Neuron (in vitro differentiated cells): ENCODE results near the gene CDH16.
"Not testable (repeated sequence)": the region's sequence is repeated elsewhere in the genome, so short reads cannot be mapped to it uniquely, and the experiment has no call there.

Experiments
- H2AFZ ChIP-seq: one replicate; pipeline ENCODE4 v1.6.1; 2013; ENCODE audit warnings: low read depth, mild to moderate bottlenecking, inconsistent platforms, low read length, moderate library complexity
- H3K27me3 ChIP-seq: one replicate; pipeline ENCODE4 v1.6.1; 2013; ENCODE audit warnings: low read length; ENCODE audit not compliant: insufficient read depth
- H3K36me3 ChIP-seq: one replicate; pipeline ENCODE4 v1.6.1; 2013; ENCODE audit warnings: low read length; ENCODE audit not compliant: insufficient read depth
- H3K4me1 ChIP-seq: one replicate; pipeline ENCODE4 v1.6.1; 2013; ENCODE audit warnings: low read length; ENCODE audit not compliant: insufficient read depth
- H3K4me3 ChIP-seq: 2 replicates; pipeline ENCODE4 v1.5.1; 2013; ENCODE audit warnings: mild to moderate bottlenecking, low read length, moderate library complexity
- H3K9me3 ChIP-seq: one replicate; pipeline ENCODE4 v1.6.1; 2013; ENCODE audit warnings: low read length

The CDH16 gene

DNA sequence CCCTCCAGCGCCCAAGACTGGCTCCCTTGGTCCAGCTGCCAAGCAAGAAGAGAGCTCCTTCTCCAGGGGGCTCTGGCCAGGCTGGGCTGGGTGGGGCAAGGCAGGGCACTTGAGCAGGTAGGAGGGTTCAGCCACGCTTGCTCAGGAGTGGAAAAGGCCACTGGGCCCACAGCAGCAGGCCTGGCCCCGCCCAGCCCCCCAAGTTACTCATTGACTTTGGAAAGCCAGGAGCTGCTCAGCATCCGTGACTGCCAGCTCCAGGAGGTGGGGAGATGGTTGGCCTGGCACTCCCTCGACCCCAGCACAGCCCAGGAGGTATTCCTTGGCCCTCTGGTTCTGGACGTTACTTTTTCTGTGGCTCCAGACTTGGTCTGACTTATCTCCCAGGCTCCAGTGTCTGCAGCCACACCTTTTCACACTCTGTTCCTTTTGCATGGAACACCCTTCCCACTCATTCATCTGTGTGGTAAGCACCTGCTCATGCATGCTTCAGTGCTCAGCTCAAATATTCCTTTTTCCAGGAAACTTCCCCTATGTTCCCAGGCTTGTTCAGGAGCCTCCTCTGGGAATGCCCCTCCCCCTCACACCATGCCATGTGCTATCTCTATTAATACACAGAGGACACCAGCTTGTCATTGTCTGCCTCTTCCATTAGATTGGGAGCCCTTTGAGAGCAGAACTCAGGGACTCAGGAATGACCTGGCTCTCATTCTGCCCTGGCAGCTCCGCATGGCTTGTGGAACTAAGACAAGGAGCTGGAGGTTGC, at the start of gene CDH16:
Gene CDH16 (minus strand): TSS at position 83 of the 766 bp plus-strand sequence. CDS start 820 bp downstream, outside the sequence.
- no peak within 1 kb of the TSS for H3K4me3 ChIP-seq
- H3K27me3 ChIP-seq, result peaks cover 14% of the 10 kb centered on the region
- H3K36me3 ChIP-seq, result no peaks in the 10 kb centered on the region
- H3K9me3 ChIP-seq, result no peaks in the 10 kb centered on the region
- no peak within 1 kb of the TSS for H2AFZ ChIP-seq
- H3K4me1 ChIP-seq, result peaks cover 15% of the 10 kb centered on the region

DNA sequence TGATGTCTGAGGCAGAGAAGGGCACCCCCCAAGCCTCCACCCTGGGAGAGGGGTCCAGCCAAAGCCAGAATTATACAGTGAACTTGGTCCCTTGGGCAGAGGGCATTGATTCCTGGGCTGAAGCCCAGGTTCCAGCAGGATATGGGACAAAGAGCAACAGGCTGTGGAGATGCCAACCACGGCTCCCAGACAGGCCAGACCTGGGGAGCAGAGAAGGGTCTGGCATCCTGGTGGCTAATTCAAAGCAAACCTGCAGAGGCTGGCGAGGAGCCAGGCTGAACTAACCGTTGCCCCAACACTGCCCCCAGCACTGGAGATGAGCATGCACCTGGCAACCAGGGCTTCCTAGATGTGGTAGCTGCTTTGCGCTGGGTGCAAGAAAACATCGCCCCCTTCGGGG, 45.4 kb upstream of the CDH16 start:
- H3K36me3 ChIP-seq, result no peaks in the 10 kb centered on the region
- H2AFZ ChIP-seq, result no peak overlapping the region
- H3K4me3 ChIP-seq, result no peak overlapping the region
- no peaks in the 10 kb centered on the region for H3K9me3 ChIP-seq
- no peaks in the 10 kb centered on the region for H3K4me1 ChIP-seq
- H3K27me3 ChIP-seq, result no peaks in the 10 kb centered on the region

GRCh38 chr16:66961914-66962313, 43.2 kb upstream of the CDH16 start:
- Histone ChIP-seq H3K36me3 (no peaks in the 10 kb centered on the region), H3K4me1 (no peaks in the 10 kb centered on the region), H3K4me3 (no peak overlapping the region)

GRCh38 chr16:66961065-66961744, 42.5 kb upstream of the CDH16 start, which contains the start of gene CES3:
CES3 (plus strand) TSS chr16:66961266; CDS start chr16:66961308, 42 bp downstream.
- Histone ChIP-seq H3K27me3 (no peaks in the 10 kb centered on the region), H3K4me1 (no peaks in the 10 kb centered on the region), H3K9me3 (no peaks in the 10 kb centered on the region), H3K36me3 (no peaks in the 10 kb centered on the region), H3K4me3 (peak within 1 kb of the TSS; percentile 48), H2AFZ (peak within 1 kb of the TSS; percentile 4)

More at GRCh38 chr16:66961914-66962313, 43.2 kb upstream of the CDH16 start:
- Histone ChIP-seq H3K27me3 (no peaks in the 10 kb centered on the region), H3K9me3 (no peaks in the 10 kb centered on the region), H2AFZ (no peak overlapping the region)

GRCh38 chr16:66960270-66960669, 41.6 kb upstream of the CDH16 start:
- H3K27me3 ChIP-seq, result no peaks in the 10 kb centered on the region
- H3K36me3 ChIP-seq, result no peaks in the 10 kb centered on the region
- no peaks in the 10 kb centered on the region for H3K9me3 ChIP-seq
- no peak overlapping the region for H2AFZ ChIP-seq
- no peak overlapping the region for H3K4me3 ChIP-seq
- H3K4me1 ChIP-seq, result no peaks in the 10 kb centered on the region

DNA sequence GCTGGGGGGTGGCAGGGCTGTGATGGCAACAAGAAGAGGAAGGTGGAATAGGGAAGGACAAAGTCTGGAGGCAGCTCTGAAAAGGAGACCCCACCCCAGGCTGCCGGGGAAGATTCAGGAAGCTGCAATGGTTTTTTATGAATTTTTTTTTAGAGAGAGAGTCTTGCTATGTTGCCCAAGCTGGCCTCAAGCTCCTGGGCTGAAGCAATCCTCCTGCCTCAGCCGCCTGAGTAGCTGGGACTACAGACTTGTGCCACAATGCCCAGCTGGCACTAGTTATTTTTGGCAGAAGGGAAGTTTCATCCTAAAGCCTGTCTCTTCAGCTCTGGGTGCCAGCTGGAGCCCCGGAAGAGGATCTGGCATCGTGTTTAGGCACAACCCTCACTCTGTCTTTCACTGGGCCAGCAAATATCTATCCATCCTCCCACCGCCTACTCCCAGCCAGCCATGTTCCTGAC, 41.0 kb upstream of the CDH16 start:
- H2AFZ ChIP-seq, result no peak overlapping the region
- no peak overlapping the region for H3K4me3 ChIP-seq

GRCh38 chr16:66958857-66959703, 40.4 kb upstream of the CDH16 start:
- no peaks in the 10 kb centered on the region for H3K27me3 ChIP-seq
- no peaks in the 10 kb centered on the region for H3K9me3 ChIP-seq
- no peaks in the 10 kb centered on the region for H3K4me1 ChIP-seq
- H3K4me3 ChIP-seq, result no peak overlapping the region
- H3K36me3 ChIP-seq, result no peaks in the 10 kb centered on the region
- no peak overlapping the region for H2AFZ ChIP-seq

More for the DNA sequence above, 41.0 kb upstream of the CDH16 start:
- Histone ChIP-seq H3K9me3 (no peaks in the 10 kb centered on the region), H3K36me3 (no peaks in the 10 kb centered on the region), H3K4me1 (no peaks in the 10 kb centered on the region), H3K27me3 (no peaks in the 10 kb centered on the region)

GRCh38 chr16:66956154-66956457, 37.4 kb upstream of the CDH16 start:
- not testable (repeated sequence) for H2AFZ ChIP-seq, H3K4me3 ChIP-seq

GRCh38 chr16:66955363-66956153, 36.9 kb upstream of the CDH16 start:
- H3K4me1 ChIP-seq, H3K9me3 ChIP-seq, H3K36me3 ChIP-seq, H3K27me3 ChIP-seq, H3K4me3 ChIP-seq, H2AFZ ChIP-seq: not testable (repeated sequence)

More at GRCh38 chr16:66956154-66956457, 37.4 kb upstream of the CDH16 start:
- H3K27me3 ChIP-seq, H3K4me1 ChIP-seq, H3K9me3 ChIP-seq, H3K36me3 ChIP-seq: not testable (repeated sequence)

DNA sequence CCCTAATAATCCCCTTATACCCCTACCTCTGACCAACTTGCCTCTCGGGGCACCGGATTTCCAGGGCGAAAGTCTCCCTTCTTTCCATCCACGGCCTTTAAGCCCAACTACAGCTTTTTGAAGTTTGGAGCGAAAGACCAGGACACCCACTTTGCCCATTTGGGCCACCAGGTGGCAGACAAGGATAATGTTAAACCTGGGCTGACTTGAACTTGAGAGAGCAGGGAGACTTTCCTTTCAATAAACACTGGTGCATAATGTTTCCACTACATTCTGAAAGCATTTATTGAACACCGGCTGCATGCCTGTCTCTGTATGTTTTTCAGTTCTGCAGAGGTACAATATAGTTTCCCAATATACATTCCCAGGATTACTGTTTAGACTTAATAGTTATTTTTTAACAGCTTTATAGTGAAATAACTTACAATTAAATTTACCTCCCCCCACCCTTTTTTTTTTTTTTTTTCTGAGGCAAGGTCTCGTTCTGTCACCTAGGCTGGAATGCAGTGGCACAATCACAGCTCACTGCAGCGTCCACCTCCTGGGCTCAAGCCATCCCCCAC, 35.5 kb upstream of the CDH16 start:
- H2AFZ ChIP-seq, result no peak overlapping the region
- H3K36me3 ChIP-seq, result no peaks in the 10 kb centered on the region
- no peaks in the 10 kb centered on the region for H3K9me3 ChIP-seq
- no peak overlapping the region for H3K4me3 ChIP-seq
- H3K27me3 ChIP-seq, result peaks cover 4% of the 10 kb centered on the region
- no peaks in the 10 kb centered on the region for H3K4me1 ChIP-seq

DNA sequence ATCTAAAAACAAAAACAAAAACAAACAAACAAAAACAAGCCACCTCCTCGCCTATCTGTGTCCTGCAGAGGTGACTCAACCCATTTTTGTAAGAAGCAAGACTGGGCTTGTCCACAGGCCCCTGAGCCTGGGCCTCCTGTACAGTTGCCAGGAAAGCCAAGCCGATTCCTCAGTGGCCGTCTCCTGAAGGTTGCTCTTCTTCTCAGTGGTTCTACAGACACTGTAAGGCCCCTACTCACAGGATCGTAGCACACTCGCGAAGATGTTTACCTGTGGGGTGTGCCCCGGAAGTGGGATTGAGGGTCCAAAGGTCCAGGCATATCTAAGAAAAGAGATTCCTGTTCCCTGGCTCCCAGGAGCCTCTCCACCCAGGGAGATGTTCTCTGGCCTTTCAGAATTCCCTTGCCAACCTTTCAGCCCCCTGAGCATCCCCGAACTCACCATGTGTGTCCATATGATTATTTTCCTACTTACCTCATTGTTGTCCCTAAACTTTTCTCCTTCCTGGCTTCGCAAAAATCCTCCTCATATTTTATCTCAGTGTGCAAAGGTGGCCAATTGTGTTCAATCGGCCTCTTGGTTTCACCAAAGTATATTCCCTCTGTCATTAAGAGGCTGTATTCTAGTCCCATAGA, 34.9 kb upstream of the CDH16 start:
- peaks cover 4% of the 10 kb centered on the region for H3K27me3 ChIP-seq
- H3K9me3 ChIP-seq, result no peaks in the 10 kb centered on the region
- no peak overlapping the region for H2AFZ ChIP-seq
- H3K4me3 ChIP-seq, result no peak overlapping the region
- no peaks in the 10 kb centered on the region for H3K4me1 ChIP-seq
- no peaks in the 10 kb centered on the region for H3K36me3 ChIP-seq
